ENCODE data around the gene SPAG8.

The SPAG8 gene

DNA sequence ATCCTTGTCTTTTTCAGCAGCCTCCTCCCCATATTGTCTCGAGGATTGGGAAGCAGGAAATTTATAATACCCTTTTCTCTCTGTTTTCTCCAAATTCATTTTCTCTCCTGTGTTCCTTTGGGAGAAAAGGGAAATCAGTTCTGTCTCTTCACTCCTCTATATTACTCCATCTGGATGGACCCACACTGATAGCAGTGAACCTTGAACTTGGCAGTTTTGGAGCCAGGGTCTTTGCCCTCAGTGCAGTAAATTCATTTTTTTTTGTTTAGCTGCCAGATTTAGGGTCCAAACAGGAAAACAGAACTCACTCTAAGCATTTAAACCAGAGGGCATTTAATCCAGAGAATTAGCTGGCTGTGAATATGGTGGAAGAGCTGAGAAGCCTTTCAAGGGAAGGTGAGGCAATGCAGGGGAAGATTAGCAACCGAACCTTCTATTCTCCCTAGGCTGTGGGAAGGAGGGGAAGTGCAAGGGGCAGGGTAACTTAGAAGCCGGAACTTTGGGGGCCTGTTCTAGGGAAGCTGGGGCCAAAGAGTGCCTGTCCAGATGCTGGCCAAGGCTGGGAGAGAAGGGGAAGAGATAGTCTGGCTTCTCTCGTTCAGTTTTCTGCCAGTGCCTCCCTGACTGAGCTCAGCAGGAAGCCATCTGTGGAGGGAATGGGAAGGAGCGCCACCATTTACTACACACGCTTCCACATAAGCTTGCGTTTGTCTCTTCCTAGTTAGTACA lies 37.0 kb downstream of the SPAG8 start:
- DNase-seq (ENCODE audit: low read depth) = no peak

- DNase-seq (ENCODE audit: low read depth) = no peak
These were observed 40.1 kb downstream of the SPAG8 start for GRCh38 chr9:35771943-35772342.

DNA sequence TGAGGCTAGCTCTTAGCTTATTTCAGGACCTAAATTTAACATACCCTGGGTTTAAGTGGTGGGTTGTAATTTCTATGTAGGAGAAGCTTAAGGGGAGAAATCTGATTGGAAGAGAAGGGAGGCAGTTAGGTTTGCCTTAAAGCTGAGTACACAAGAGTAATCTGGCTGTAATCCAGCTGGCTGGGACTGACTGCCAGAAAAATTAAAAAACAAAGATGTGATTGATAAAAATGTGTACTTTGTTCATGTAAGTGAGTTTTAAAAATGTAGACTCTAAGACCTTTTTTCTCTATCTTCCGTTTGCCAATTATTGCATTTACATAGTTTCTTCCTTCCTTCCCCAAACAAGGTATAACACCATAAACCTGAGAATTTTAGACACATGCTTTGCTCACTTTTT lies 40.5 kb downstream of the SPAG8 start:
- no peak for DNase-seq (ENCODE audit: low read depth)

GRCh38 chr9:35771075-35771433 lies 41.0 kb downstream of the SPAG8 start:
- no peak for DNase-seq (ENCODE audit: low read depth)

DNA sequence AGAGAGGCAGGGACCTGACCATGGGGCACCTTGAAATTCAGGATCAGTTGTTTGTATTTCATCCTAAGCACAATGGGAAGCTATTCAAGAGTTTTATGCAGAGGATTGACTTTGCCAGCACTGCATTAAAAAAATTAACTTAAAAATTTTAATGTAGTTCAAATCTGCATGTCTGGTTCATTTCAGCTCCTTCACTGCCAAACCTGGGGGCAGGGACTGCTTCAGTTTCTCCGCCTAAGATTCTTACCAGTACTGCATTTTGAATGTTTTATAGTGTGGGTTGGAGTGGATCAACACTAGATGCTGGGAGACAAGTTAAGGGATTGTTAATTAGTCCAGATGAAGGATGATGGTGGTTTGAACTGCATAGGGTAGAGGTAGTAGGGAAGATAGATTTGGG lies 42.3 kb downstream of the SPAG8 start:
- no peak for DNase-seq (ENCODE audit: low read depth)

DNA sequence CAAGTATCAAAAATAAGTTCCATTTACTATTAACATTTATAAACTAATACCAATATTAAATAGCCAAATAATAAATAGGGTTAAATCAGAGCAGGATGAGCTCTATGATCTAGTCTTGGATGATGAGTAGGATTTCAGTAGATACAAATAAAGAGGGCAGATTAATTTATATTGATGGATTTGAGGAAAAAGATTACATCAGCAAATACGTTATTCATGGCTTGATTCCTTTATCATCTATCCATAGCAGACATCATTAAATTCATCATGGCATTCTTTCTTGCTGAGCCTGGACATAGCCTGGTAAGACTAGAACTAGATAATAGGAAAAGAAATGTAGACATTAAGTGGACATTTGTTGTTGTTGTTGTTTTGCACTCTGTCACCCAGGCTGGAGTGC lies 44.6 kb downstream of the SPAG8 start:
- DNase-seq (ENCODE audit: low read depth) = no peak

DNA sequence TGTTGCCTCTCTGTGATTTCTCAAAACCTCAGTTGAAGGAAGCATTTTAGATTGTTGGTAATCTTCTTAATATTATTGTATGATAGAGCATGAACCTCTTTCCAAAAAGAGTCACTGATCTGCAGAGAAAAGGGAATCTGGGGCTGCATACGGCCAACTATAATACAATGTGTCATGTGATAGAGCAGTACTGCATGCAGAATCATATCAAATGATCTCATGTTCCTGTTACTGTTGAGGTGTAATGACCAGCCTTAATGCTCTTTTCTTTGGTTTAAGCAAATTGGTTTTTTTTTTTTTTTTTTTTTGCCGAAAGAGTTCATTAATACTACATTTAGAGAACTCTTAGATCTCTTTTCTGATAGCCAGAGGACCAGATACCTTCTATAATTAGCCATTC lies 45.1 kb downstream of the SPAG8 start:
- no peak for DNase-seq (ENCODE audit: low read depth)

DNA sequence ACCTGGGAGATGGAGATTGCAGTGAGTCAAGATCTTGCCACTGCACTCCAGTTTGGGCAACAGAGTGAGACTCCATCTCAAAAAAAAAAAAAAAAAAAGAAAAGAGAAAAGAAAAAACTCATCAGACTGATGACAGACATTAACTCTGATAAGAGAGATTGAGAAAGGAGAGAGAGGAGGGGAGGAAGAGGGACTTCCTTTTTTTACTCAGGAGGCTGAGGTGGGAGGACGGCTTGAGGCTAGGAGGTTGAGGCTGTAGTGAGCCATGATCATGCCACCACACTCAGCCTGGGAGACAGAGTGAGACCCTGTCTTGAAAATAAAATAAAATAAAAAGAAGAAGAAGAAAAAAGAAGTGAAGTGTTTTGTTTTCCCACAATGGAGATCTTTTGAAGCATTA lies 48.3 kb downstream of the SPAG8 start:
- DNase-seq (ENCODE audit: low read depth) = no peak

GRCh38 chr9:35763181-35763580 lies 48.9 kb downstream of the SPAG8 start:
- no peak for DNase-seq (ENCODE audit: low read depth)

DNA sequence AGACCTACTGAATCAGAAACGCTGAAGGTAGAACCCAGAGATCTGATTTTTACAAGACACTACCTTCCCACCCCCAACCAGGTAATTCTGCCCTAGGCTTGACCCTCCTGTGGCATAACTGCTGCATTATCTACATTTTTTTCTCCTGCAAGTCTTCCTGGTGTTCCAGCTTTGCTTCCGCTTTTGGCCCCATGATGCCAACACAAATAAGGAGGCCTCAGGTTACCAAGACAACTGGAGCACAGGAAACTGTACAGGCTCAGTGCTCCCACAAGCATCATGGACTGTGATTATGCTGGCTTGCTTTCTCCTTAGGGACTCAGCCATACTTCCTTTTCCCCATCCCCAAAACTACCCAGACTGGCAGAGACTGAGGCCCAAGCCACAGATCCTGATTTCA lies 51.4 kb downstream of the SPAG8 start:
- DNase-seq (ENCODE audit: low read depth) = no peak

- no peak for DNase-seq (ENCODE audit: low read depth)
These were observed 52.3 kb downstream of the SPAG8 start for GRCh38 chr9:35759795-35760194.
